HFFc6 (cell line): ENCODE measurements around the gene EFCAB8. TPM values are rescaled to one million over a fixed set of nuclear protein-coding genes. Genes with fewer than 3 reads are reported as not detected.

Source experiments
- DNase-seq: peaks from one replicate; pipeline ENCODE4 v3.0.0-alpha.2; 2018
- H3K27ac Mint-ChIP-seq: 2 replicates; pipeline ENCODE4 v1.8.0; 2020; ENCODE audit warnings: mild to moderate bottlenecking, mixed read lengths
- H3K27me3 Mint-ChIP-seq: 2 replicates; pipeline ENCODE4 v1.8.0; 2021; ENCODE audit warnings: mild to moderate bottlenecking, moderate library complexity, mixed read lengths; ENCODE audit not compliant: insufficient read depth
- H3K36me3 Mint-ChIP-seq: 2 replicates; pipeline ENCODE4 v1.8.0; 2021; ENCODE audit warnings: low read depth, mixed read lengths
- H3K4me1 Mint-ChIP-seq: 2 replicates; pipeline ENCODE4 v1.8.0; 2020; ENCODE audit warnings: low read depth, mixed read lengths
- H3K4me3 Mint-ChIP-seq: 2 replicates; pipeline ENCODE4 v1.8.0; 2020; ENCODE audit warnings: mild to moderate bottlenecking, moderate library complexity, mixed read lengths
- H3K9me3 Mint-ChIP-seq: 2 replicates; pipeline ENCODE4 v1.8.0; 2020; ENCODE audit warnings: mild to moderate bottlenecking, mixed read lengths
- total RNA-seq, 6 experiments: library from RNA; stranded (reverse); fragmentation: NEBNext Ultra II Directional; extraction: Animal tissue kit (Norgen Biotek cat#: 25700); gene quantifications; 2 replicates in 1 of 6; 3 replicates in 5 of 6; pipeline ENCODE4 v1.2.3, GENCODE V29; 2021
- TF ChIP-seq, protein P1 (sequence below): fragments of 200-600 bp; sonication (generic); IDR thresholded peaks from 2 replicates; pipeline ENCODE4 v1.5.0; 2021; ENCODE audit warnings: antibody characterized with exemption, mild to moderate bottlenecking

The EFCAB8 gene
- total RNA-seq, 6 experiments from 2014 or later: not detected

DNA sequence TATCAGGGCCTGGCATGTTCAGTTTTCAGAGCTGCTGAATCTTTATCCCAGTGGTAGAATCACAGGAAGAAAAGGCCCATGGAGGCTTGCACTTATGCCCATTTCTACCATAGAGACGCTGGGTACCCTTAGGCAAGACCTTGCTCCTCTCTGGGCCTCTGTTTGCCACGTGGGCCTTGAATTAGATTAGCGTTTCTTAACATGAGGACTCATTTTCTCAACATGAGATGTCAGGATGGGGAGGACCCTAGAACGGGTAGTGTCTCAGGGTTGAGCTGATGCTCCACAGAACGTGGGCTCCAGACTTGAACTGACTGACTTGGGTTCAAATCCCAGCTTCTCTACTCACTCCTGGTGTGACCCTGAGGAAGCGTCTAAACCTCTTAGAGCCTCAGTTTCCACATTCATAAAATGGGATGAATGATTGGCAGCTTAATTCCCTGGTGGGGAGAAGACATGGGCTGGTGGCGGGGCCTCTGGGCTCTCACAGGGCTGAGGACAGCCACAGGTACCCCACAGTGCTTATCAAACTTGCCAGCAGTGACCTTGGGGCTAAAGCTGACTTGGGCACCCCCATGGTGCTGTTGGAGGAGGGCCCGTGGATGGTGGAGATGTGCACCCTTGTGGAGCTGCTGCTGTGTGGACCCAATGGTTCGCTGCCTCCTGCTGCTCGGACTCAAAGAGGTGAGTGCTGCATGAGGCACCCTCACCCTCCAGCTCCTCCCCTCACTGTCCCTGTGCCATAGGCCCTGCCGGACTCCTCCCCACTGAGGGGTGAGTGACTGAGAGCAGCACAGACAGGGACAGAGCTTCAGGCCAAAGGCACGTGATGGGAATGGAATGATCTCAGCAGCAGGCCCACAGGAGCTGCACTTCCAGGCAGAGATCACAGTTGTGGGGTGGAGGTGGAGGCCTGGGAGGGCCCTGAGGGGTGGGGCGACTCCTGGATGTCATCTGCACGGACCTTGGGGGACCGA is 117.3 kb downstream of the EFCAB8 start:
- Mint-ChIP-seq H3K4me3 (no peak overlapping the region), H3K27me3 (peaks cover 37% of the 10 kb centered on the region), H3K4me1 (peaks cover 6% of the 10 kb centered on the region; the same call in 1 of the 2 replicates), H3K9me3 (peaks cover 5% of the 10 kb centered on the region; the same call in 1 of the 2 replicates), H3K36me3 (no peaks in the 10 kb centered on the region), H3K27ac (no peak overlapping the region)
- TF ChIP-seq, protein P1, sequence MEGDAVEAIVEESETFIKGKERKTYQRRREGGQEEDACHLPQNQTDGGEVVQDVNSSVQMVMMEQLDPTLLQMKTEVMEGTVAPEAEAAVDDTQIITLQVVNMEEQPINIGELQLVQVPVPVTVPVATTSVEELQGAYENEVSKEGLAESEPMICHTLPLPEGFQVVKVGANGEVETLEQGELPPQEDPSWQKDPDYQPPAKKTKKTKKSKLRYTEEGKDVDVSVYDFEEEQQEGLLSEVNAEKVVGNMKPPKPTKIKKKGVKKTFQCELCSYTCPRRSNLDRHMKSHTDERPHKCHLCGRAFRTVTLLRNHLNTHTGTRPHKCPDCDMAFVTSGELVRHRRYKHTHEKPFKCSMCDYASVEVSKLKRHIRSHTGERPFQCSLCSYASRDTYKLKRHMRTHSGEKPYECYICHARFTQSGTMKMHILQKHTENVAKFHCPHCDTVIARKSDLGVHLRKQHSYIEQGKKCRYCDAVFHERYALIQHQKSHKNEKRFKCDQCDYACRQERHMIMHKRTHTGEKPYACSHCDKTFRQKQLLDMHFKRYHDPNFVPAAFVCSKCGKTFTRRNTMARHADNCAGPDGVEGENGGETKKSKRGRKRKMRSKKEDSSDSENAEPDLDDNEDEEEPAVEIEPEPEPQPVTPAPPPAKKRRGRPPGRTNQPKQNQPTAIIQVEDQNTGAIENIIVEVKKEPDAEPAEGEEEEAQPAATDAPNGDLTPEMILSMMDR: no peak
- no peak for DNase-seq

DNA sequence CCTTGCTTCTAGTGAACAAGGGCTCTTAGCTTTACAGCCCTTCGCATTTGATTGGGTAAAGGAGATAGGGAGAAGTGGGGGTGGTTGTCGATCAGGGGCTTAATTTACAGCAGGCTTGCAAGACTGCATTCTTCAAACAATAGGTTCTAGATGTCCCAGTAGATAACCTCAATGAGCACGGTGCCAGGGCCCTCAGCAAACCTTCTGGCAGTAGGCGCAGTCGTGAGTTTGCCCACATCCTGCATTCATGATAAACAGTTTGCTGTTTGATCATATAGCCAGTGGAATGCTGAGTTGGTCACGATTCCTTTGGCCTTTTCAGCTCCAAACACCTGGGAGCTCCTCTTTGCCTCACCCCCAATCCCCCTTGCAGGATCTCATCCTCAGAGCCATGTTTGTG is 118.0 kb downstream of the EFCAB8 start:
- Mint-ChIP-seq H3K36me3 (no peaks in the 10 kb centered on the region), H3K4me1 (peaks cover 6% of the 10 kb centered on the region; the same call in 1 of the 2 replicates)
- TF ChIP-seq, protein P1: no peak

DNA sequence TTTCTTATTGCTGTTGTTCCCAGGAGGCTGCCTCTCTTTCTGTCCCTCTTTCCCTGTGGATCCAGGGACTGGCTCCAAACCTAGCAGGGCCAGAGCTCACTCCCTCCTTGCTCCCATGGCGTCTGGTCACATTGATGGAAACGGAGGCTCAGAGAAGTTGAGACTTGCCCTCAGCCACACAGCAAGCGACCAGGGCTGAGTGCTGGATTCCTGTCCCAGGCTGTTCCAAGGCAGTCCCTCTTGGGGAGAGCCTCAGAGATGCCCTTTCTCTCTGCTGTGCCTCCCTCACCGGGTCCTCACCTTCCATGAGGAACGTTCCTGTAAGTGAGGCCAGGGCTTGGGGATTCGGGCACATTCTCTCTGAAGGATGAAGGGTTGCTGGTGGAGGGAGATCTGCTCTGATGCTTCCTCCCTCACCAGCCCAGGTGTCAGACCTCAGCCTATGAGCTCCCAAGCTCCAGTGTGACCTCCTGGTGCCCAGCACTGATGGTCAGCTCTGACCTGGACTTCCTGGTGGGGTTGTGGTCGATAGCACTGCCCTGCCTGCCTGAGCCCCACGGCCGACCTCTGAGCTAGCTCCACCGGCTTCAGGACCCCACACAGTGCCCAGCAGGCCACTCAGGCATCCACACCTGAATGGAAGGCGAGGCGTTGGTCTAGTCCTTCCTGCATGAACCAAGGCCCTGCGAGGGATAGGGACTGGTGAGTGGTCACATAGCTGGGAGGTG is 118.7 kb downstream of the EFCAB8 start:
- H3K4me1 Mint-ChIP-seq: peaks cover 6% of the 10 kb centered on the region; the same call in 1 of the 2 replicates
- peaks cover 5% of the 10 kb centered on the region; the same call in 1 of the 2 replicates for H3K9me3 Mint-ChIP-seq
- no peak for DNase-seq
- TF ChIP-seq, protein P1: no peak
- H3K27me3 Mint-ChIP-seq: peaks cover 40% of the 10 kb centered on the region
- H3K4me3 Mint-ChIP-seq: no peak overlapping the region
- no peaks in the 10 kb centered on the region for H3K36me3 Mint-ChIP-seq
- H3K27ac Mint-ChIP-seq: no peak overlapping the region

More for the DNA sequence above, 118.0 kb downstream of the EFCAB8 start:
- peaks cover 5% of the 10 kb centered on the region; the same call in 1 of the 2 replicates for H3K9me3 Mint-ChIP-seq
- H3K27ac Mint-ChIP-seq: no peak overlapping the region
- no peak for DNase-seq
- H3K27me3 Mint-ChIP-seq: peaks cover 40% of the 10 kb centered on the region
- no peak overlapping the region for H3K4me3 Mint-ChIP-seq

DNA sequence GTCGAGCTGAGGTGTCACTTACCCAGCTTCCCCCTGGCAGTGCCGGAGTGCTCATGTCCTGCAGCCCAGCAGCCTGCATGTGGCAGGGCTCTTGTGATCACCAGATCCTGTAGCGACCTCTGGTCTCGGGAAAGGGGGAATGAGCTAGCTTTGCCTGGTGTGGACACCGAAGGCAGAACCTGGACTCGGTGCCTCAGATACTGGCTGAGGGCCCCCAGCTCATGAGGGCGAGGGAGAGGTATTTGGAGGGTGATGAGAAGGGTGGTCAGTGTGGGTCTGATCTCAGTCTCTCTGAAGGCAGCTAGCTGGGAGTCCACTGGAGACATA is 119.2 kb downstream of the EFCAB8 start:
- Mint-ChIP-seq H3K27ac (no peak overlapping the region), H3K27me3 (peaks cover 40% of the 10 kb centered on the region), H3K36me3 (no peaks in the 10 kb centered on the region), H3K4me1 (peaks cover 6% of the 10 kb centered on the region; the same call in 1 of the 2 replicates), H3K4me3 (no peak overlapping the region), H3K9me3 (peaks cover 5% of the 10 kb centered on the region; the same call in 1 of the 2 replicates)
- TF ChIP-seq, protein P1: no peak
- no peak for DNase-seq

DNA sequence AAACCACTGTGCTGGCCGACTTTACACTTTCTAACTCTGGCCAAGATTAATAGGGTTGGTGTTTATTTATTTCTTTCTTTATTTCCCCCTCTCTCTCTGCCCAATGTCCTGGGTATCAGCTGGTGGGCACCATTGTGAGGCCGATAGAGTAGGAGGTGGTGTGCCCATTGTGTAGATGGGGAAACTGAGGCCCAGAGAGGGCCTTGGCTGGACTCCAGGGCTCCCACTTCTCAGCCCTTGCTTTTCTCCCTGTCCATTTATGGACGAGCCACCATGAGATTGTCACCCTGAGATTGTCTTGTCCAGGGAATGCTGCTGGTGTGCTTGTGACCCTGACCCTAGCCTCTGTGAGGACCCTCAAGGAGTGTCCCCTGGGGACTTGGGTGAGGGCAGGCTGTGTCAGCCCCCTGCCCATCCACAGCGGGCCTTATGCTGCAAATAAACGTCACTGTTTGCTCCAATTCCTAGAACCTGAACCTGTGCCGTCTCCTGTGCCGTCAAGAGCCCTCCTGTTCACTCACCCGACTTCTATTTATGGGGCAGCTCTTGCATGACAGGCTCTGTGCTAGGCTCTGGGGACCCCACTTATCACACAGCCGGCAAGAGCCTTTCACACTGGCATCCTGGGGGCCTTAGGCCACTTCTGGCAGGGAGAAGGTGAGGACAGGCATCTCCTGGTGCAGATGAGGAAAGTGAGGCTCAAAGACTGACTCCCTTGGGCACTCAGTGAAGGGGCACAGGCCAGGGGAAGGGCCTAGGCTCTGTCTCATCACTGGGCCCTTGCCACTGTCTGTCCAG is 120.7 kb downstream of the EFCAB8 start:
- no peaks in the 10 kb centered on the region for H3K36me3 Mint-ChIP-seq

More for the DNA sequence above, 120.7 kb downstream of the EFCAB8 start:
- TF ChIP-seq, protein P1: no peak
- no peak overlapping the region for H3K4me3 Mint-ChIP-seq
- H3K27ac Mint-ChIP-seq: no peak overlapping the region
- H3K4me1 Mint-ChIP-seq: peaks cover 6% of the 10 kb centered on the region; the same call in 1 of the 2 replicates
- H3K9me3 Mint-ChIP-seq: peaks cover 5% of the 10 kb centered on the region; the same call in 1 of the 2 replicates
- H3K27me3 Mint-ChIP-seq: peaks cover 34% of the 10 kb centered on the region
- DNase-seq: no peak
